HepG2 (cell line): ENCODE data around the gene RNPS1.

Source experiments
- EZH2 ChIP-seq: conservative IDR thresholded peaks from 2 replicates; pipeline ENCODE4 v1.6.1; 2012; ENCODE audit warnings: mild to moderate bottlenecking, low read depth, low read length, moderate library complexity
- KAT2B ChIP-seq: fragments of 150-350 bp; IDR thresholded peaks from 2 replicates; pipeline ENCODE4 v1.6.1; 2014; ENCODE audit warnings: low read depth, low read length, borderline replicate concordance
- MAX ChIP-seq: IDR thresholded peaks from 2 replicates; pipeline ENCODE4 v1.6.1; 2012; ENCODE audit warnings: inconsistent platforms
- MTA3 ChIP-seq: sonication (generic); formaldehyde crosslinking; IDR thresholded peaks from 2 replicates; pipeline ENCODE4 v1.4.0; 2020; ENCODE audit warnings: missing genetic modification reagents
- SALL2 ChIP-seq: sonication (generic); formaldehyde crosslinking; IDR thresholded peaks from 2 replicates; pipeline ENCODE4 v1.8.1; 2023; ENCODE audit warnings: mild to moderate bottlenecking, missing genetic modification reagents, inconsistent platforms
- ZNF12 ChIP-seq: sonication (generic); formaldehyde crosslinking; IDR thresholded peaks from 2 replicates; pipeline ENCODE4 v1.5.0; 2020; ENCODE audit warnings: missing genetic modification reagents
- TF ChIP-seq, protein P1 (sequence below): IDR thresholded peaks from 2 replicates; pipeline ENCODE4 v1.6.1; 2016; ENCODE audit warnings: missing compliant biosample characterization, missing genetic modification reagents, borderline replicate concordance
- TF ChIP-seq, protein P2 (sequence below): sonication (generic); formaldehyde crosslinking; IDR thresholded peaks from 2 replicates; pipeline ENCODE4 v1.5.0; 2020; ENCODE audit warnings: mild to moderate bottlenecking, missing genetic modification reagents, moderate library complexity

GRCh38 chr16:2278956-2279800 lies 11.3 kb upstream of the RNPS1 start:
- TF ChIP-seq, protein P1, sequence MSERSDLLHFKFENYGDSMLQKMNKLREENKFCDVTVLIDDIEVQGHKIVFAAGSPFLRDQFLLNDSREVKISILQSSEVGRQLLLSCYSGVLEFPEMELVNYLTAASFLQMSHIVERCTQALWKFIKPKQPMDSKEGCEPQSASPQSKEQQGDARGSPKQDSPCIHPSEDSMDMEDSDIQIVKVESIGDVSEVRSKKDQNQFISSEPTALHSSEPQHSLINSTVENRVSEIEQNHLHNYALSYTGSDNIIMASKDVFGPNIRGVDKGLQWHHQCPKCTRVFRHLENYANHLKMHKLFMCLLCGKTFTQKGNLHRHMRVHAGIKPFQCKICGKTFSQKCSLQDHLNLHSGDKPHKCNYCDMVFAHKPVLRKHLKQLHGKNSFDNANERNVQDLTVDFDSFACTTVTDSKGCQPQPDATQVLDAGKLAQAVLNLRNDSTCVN (CRISPR knock-in tag), result no peak
- TF ChIP-seq, protein P2, sequence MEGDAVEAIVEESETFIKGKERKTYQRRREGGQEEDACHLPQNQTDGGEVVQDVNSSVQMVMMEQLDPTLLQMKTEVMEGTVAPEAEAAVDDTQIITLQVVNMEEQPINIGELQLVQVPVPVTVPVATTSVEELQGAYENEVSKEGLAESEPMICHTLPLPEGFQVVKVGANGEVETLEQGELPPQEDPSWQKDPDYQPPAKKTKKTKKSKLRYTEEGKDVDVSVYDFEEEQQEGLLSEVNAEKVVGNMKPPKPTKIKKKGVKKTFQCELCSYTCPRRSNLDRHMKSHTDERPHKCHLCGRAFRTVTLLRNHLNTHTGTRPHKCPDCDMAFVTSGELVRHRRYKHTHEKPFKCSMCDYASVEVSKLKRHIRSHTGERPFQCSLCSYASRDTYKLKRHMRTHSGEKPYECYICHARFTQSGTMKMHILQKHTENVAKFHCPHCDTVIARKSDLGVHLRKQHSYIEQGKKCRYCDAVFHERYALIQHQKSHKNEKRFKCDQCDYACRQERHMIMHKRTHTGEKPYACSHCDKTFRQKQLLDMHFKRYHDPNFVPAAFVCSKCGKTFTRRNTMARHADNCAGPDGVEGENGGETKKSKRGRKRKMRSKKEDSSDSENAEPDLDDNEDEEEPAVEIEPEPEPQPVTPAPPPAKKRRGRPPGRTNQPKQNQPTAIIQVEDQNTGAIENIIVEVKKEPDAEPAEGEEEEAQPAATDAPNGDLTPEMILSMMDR, result no peak
- no peak for TF ChIP-seq MTA3 (CRISPR knock-in tag)
- no peak for TF ChIP-seq SALL2
- TF ChIP-seq ZNF12 (CRISPR knock-in tag), result no peak
- TF ChIP-seq KAT2B, result no peak
- no peak for TF ChIP-seq EZH2
- TF ChIP-seq MAX, result no peak
